Astrocyte (in vitro differentiated cells and primary cell): Measurements from ENCODE around the gene SEMA3A. TPM values are rescaled to one million over a fixed set of nuclear protein-coding genes. Genes with fewer than 3 reads are reported as not detected.

Experiments
- DNase-seq: peaks from one replicate; pipeline ENCODE4 v3.0.0-alpha.2; 2010; ENCODE audit warnings: low read depth
- FAIRE-seq: peaks from 2 replicates; lab custom pipeline; 2011; peaks lifted over from hg19 to GRCh38; lab: Jason Lieb, UNC
- H2AFZ ChIP-seq: 2 replicates; pipeline ENCODE4 v1.6.0; 2012; ENCODE audit warnings: low read depth, low read length, inconsistent platforms
- H3K27ac ChIP-seq: 2 replicates; pipeline ENCODE4 v1.5.1; 2011; ENCODE audit warnings: low read depth, low read length, inconsistent platforms
- H3K27me3 ChIP-seq: 2 replicates; pipeline ENCODE4 v1.6.0; 2011; ENCODE audit warnings: low read length, inconsistent platforms; ENCODE audit not compliant: insufficient read depth
- H3K36me3 ChIP-seq: 2 replicates; pipeline ENCODE4 v1.5.1; 2011; ENCODE audit warnings: low read length, inconsistent platforms; ENCODE audit not compliant: insufficient read depth
- H3K4me1 ChIP-seq: 2 replicates; pipeline ENCODE4 v1.5.1; 2011; ENCODE audit warnings: low read length, inconsistent platforms; ENCODE audit not compliant: insufficient read depth
- H3K4me2 ChIP-seq: 2 replicates; pipeline ENCODE4 v1.6.0; 2012; ENCODE audit warnings: low read length, inconsistent platforms
- H3K4me3 ChIP-seq: 2 replicates; pipeline ENCODE4 v1.5.1; 2011; ENCODE audit warnings: low read depth, mild to moderate bottlenecking, low read length, inconsistent platforms; ENCODE audit not compliant: insufficient read depth
- H3K79me2 ChIP-seq: 2 replicates; pipeline ENCODE4 v1.6.0; 2012; ENCODE audit warnings: mild to moderate bottlenecking, low read length, inconsistent platforms; ENCODE audit not compliant: insufficient read depth
- H3K9ac ChIP-seq: 2 replicates; pipeline ENCODE4 v1.6.0; 2012; ENCODE audit warnings: mild to moderate bottlenecking, low read length, inconsistent platforms
- H3K9me3 ChIP-seq: 2 replicates; pipeline ENCODE4 v1.5.1; 2012; ENCODE audit warnings: low read depth, mild to moderate bottlenecking, low read length, inconsistent platforms; ENCODE audit not compliant: insufficient read depth
- H4K20me1 ChIP-seq: 2 replicates; pipeline ENCODE4 v1.6.0; 2012; ENCODE audit warnings: low read length, inconsistent platforms; ENCODE audit not compliant: insufficient read depth
- H3K27ac Mint-ChIP-seq: one replicate; pipeline ENCODE4 v1.8.0; 2021; ENCODE audit warnings: mild to moderate bottlenecking, mixed read lengths; ENCODE audit not compliant: unreplicated experiment
- H3K27me3 Mint-ChIP-seq: one replicate; pipeline ENCODE4 v1.8.0; 2021; ENCODE audit warnings: low read depth, mixed read lengths; ENCODE audit not compliant: unreplicated experiment
- H3K36me3 Mint-ChIP-seq: one replicate; pipeline ENCODE4 v1.8.0; 2021; ENCODE audit warnings: low read depth, mixed read lengths; ENCODE audit not compliant: unreplicated experiment
- H3K4me1 Mint-ChIP-seq: one replicate; pipeline ENCODE4 v1.8.0; 2021; ENCODE audit warnings: low read depth, mixed read lengths; ENCODE audit not compliant: unreplicated experiment
- H3K4me3 Mint-ChIP-seq: one replicate; pipeline ENCODE4 v1.8.0; 2021; ENCODE audit warnings: mild to moderate bottlenecking, moderate library complexity, mixed read lengths; ENCODE audit not compliant: unreplicated experiment
- H3K9me3 Mint-ChIP-seq: one replicate; pipeline ENCODE4 v1.8.0; 2021; ENCODE audit warnings: mild to moderate bottlenecking, mixed read lengths; ENCODE audit not compliant: unreplicated experiment
- EZH2 ChIP-seq: IDR thresholded peaks from 2 replicates; pipeline ENCODE4 v1.6.1; 2012; ENCODE audit warnings: mild to moderate bottlenecking, low read length, inconsistent platforms; ENCODE audit not compliant: insufficient read depth
- total RNA-seq: library from RNA; stranded (reverse); gene quantifications from 2 replicates; pipeline ENCODE4 v1.2.1, GENCODE V29; 2021
- TF ChIP-seq, protein P1 (sequence below): IDR thresholded peaks from 2 replicates; pipeline ENCODE4 v1.5.1; 2011; ENCODE audit warnings: low read depth, mild to moderate bottlenecking, inconsistent platforms, low read length, moderate library complexity; ENCODE audit not compliant: insufficient read depth

Gene SEMA3A
- total RNA-seq, 1 donor from 2014 or later: 31.3 TPM

DNA sequence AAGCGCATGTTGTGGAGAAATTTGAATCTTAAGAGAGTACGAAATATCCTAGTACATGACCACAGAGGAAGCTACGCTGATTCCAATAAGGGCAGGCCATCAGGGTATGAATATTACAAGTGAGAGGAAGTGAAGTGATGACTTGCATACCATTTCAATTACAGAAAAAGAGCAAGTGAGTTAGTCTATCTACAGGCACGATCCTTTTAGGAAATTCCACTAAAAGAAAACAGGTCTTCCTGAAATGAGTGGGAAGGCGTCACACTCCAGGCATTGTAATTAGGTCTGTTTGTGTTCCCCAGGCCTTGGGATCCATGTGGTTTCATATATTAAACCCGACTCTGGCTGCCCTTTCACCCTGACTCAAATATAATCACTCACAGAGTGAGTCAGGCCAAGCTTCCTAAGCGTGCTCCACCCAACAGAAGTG is 152.5 kb downstream of the SEMA3A start:
- Histone ChIP-seq H3K27ac (peak overlapping the region; percentile 43), H2AFZ (peak overlapping the region; percentile 1), H3K27me3 (no peaks in the 10 kb centered on the region), H3K4me3 (no peak overlapping the region), H3K4me1 (peaks cover 7% of the 10 kb centered on the region), H3K4me2 (peak overlapping the region; percentile 44), H3K9ac (peak overlapping the region; percentile 0), H4K20me1 (no peaks in the 10 kb centered on the region), H3K36me3 (no peaks in the 10 kb centered on the region), H3K9me3 (no peaks in the 10 kb centered on the region), H3K79me2 (no peaks in the 10 kb centered on the region)
- DNase-seq: peak; percentile 95
- no peaks in the 10 kb centered on the region for H3K27me3 Mint-ChIP-seq
- FAIRE-seq: peak; percentile 13
- H3K9me3 Mint-ChIP-seq: no peaks in the 10 kb centered on the region
- H3K27ac Mint-ChIP-seq: peak overlapping the region; percentile 78
- H3K36me3 Mint-ChIP-seq: no peaks in the 10 kb centered on the region
- H3K4me1 Mint-ChIP-seq: peaks cover 21% of the 10 kb centered on the region
- TF ChIP-seq EZH2: no peak
- TF ChIP-seq, protein P1, sequence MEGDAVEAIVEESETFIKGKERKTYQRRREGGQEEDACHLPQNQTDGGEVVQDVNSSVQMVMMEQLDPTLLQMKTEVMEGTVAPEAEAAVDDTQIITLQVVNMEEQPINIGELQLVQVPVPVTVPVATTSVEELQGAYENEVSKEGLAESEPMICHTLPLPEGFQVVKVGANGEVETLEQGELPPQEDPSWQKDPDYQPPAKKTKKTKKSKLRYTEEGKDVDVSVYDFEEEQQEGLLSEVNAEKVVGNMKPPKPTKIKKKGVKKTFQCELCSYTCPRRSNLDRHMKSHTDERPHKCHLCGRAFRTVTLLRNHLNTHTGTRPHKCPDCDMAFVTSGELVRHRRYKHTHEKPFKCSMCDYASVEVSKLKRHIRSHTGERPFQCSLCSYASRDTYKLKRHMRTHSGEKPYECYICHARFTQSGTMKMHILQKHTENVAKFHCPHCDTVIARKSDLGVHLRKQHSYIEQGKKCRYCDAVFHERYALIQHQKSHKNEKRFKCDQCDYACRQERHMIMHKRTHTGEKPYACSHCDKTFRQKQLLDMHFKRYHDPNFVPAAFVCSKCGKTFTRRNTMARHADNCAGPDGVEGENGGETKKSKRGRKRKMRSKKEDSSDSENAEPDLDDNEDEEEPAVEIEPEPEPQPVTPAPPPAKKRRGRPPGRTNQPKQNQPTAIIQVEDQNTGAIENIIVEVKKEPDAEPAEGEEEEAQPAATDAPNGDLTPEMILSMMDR: no peak
- no peak overlapping the region for H3K4me3 Mint-ChIP-seq

DNA sequence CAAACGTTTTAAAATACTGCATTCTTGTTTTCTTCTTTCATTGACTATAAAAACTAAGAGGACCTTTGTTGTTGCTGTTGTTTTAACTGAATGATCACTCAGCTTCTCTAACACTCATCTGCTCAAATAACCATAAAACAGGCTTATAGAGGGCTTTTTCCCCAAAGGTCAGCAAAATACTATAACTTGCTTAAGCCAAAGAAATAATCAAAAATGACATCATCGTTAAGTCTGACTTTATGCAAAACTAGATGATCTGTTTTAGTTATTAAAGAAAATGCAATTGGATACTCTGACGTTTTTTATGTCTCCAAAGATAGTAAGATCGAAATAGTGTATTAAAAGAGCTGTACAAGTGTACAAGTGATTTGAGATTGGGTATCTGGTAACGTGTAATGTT is 152.9 kb downstream of the SEMA3A start:
- H3K27ac Mint-ChIP-seq: peak overlapping the region; percentile 78
- H3K4me3 ChIP-seq: no peak overlapping the region
- no peaks in the 10 kb centered on the region for H3K27me3 ChIP-seq
- FAIRE-seq: no peak
- H3K36me3 Mint-ChIP-seq: no peaks in the 10 kb centered on the region
- no peaks in the 10 kb centered on the region for H4K20me1 ChIP-seq
- no peaks in the 10 kb centered on the region for H3K9me3 Mint-ChIP-seq
- H3K4me2 ChIP-seq: peak overlapping the region; percentile 44
- H3K4me3 Mint-ChIP-seq: no peak overlapping the region
- peaks cover 7% of the 10 kb centered on the region for H3K4me1 ChIP-seq
- peak overlapping the region; percentile 43 for H3K27ac ChIP-seq
- no peaks in the 10 kb centered on the region for H3K79me2 ChIP-seq
- no peaks in the 10 kb centered on the region for H3K36me3 ChIP-seq
- no peak for DNase-seq
- H3K27me3 Mint-ChIP-seq: no peaks in the 10 kb centered on the region
- TF ChIP-seq, protein P1: no peak
- TF ChIP-seq EZH2: no peak
- H3K4me1 Mint-ChIP-seq: peaks cover 21% of the 10 kb centered on the region
- H3K9ac ChIP-seq: peak overlapping the region; percentile 0
- no peaks in the 10 kb centered on the region for H3K9me3 ChIP-seq
- no peak overlapping the region for H2AFZ ChIP-seq

GRCh38 chr7:84040355-84040754 is 154.2 kb downstream of the SEMA3A start:
- Mint-ChIP-seq H3K9me3 (no peaks in the 10 kb centered on the region), H3K36me3 (no peaks in the 10 kb centered on the region), H3K27ac (no peak overlapping the region), H3K27me3 (no peaks in the 10 kb centered on the region), H3K4me1 (peaks cover 21% of the 10 kb centered on the region), H3K4me3 (no peak overlapping the region)
- Histone ChIP-seq H3K27ac (no peak overlapping the region), H3K4me3 (no peak overlapping the region), H4K20me1 (no peaks in the 10 kb centered on the region), H3K27me3 (no peaks in the 10 kb centered on the region), H3K9me3 (no peaks in the 10 kb centered on the region), H3K9ac (no peak overlapping the region), H3K36me3 (no peaks in the 10 kb centered on the region), H3K79me2 (no peaks in the 10 kb centered on the region), H3K4me2 (no peak overlapping the region), H3K4me1 (peaks cover 7% of the 10 kb centered on the region), H2AFZ (no peak overlapping the region)
- FAIRE-seq (no peak), DNase-seq (no peak)
- TF ChIP-seq, protein P1: no peak
- TF ChIP-seq EZH2: no peak
